Measurements from ENCODE around the gene MAPKAP1. TPM values are rescaled to one million over a fixed set of nuclear protein-coding genes. Genes with fewer than 3 reads are reported as not detected.

The MAPKAP1 gene
- total RNA-seq, 4 donors from 2014 or later = 46.7 to 63.0 (median 57.9) TPM

DNA sequence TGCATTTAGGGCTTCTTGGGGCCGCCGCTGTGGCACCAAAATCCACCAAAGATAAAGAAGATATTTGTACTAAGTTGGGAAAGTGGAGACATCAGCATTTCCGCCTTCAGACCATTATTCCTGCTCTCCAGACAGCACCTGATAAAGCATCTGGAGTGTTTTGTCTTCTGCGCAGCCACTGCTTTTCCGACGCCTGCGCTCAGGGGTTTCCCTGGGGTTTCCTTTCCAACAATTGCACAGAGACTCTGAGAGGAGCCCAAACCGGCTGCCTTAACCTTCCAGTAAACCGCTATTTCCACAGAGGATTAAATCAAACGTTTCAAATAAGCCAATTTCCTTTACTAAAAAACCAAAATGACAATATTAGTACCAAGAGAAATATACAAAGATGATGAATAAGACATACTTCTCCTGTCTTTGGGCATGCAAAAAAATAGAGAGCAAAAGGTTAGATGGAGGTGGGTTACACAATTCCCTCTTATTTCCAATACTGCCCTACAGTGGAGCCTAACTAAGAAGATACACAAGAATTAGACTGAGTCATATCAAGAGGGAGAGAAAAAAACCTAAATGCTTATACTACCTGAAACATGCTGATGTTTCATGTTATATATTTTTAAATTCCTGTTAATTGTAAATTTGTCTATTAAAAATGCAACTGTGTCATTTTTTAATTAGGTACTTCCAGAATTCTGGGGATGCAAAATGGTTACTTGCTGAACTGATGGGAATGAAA lies 98.4 kb downstream of the MAPKAP1 start:
- intact Hi-C loops (cut with DNase I; ENCODE audit: low total_unique reads) = no loop called here
- no peak for TF ChIP-seq POLR2A (IDR thresholded peaks at IDR 0.05)
- TF ChIP-seq CTCF (IDR thresholded peaks at IDR 0.05) = no peak

DNA sequence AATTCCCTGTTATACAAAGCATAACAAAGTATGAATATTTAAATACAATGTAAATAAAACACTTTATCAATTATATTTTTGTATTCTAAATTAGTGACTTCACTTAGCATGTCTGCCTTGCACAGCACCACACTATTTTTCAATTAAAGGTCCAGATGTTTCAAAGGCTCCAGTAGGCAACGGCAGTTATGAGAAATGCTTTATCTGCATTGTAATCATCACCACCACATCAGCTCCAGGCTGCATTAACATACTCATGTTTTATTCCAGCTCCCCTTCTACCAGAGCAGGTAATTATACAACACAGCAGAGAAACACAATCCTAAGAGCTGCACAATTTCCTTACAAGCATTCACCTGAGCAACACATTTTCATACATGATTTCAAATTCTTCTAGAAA lies 102.8 kb downstream of the MAPKAP1 start:
- H3K4me3 ChIP-seq (ENCODE audit: low read depth, poor library complexity, severe bottlenecking) = no peak overlapping the region
- no peak for DNase-seq (ENCODE audit: low spot score in 2 of 2)
- intact Hi-C loops (cut with DNase I; ENCODE audit: low total_unique reads) = no loop called here
- no peak for TF ChIP-seq CTCF (IDR thresholded peaks at IDR 0.05)
- no peak for TF ChIP-seq POLR2A (IDR thresholded peaks at IDR 0.05)
- 37 to 51% methylated on average over 1 of the region's 1 CpG for WGBS, 2 donors

More for the DNA sequence above, 98.4 kb downstream of the MAPKAP1 start:
- H3K4me3 ChIP-seq (ENCODE audit: low read depth, poor library complexity, severe bottlenecking) = no peak overlapping the region
- WGBS, 2 donors = 78 to 79% methylated on average over 10 of the region's 10 CpGs
- no peak for DNase-seq (ENCODE audit: low spot score in 2 of 2)

- H3K4me3 ChIP-seq (ENCODE audit: low read depth, poor library complexity, severe bottlenecking) = no peak overlapping the region
- intact Hi-C loops (cut with DNase I; ENCODE audit: low total_unique reads) = no loop called here
- no peak for TF ChIP-seq POLR2A (IDR thresholded peaks at IDR 0.05)
- no peak for TF ChIP-seq CTCF (IDR thresholded peaks at IDR 0.05)
- no peak for DNase-seq (ENCODE audit: low spot score in 2 of 2)
- WGBS, 2 donors = 93% methylated on average over 4 of the region's 4 CpGs
Measured at GRCh38 chr9:125603478-125604021, 103.5 kb downstream of the MAPKAP1 start.

- H3K4me3 ChIP-seq (ENCODE audit: low read depth, poor library complexity, severe bottlenecking) = no peak overlapping the region
- TF ChIP-seq POLR2A (IDR thresholded peaks at IDR 0.05) (no peak), CTCF (IDR thresholded peaks at IDR 0.05) (no peak)
- DNase-seq (ENCODE audit: low spot score in 2 of 2) = no peak
- intact Hi-C loops (cut with DNase I; ENCODE audit: low total_unique reads) = no loop called here
- WGBS, 2 donors = 98% methylated on average over 7 of the region's 7 CpGs
Measured at GRCh38 chr9:125601961-125602360, 105.0 kb downstream of the MAPKAP1 start.

DNA sequence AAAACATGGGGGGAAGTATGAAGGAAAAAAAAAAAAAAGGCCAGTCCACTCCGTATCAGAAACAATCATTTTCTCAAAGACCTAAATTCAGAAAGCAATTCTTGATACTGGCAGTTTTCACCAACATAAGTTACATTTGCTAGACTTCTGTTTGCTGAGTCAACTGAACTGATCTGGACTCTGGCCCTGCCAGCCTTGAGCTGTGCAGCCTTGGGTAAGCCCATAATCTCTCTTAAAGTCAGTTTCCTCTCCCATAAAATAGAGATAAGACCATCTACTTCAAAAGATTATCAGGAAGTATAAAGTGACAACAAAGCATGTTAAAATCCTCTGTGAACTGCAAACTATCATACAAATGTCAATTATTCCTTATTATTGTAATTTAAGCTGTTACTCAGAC lies 106.8 kb downstream of the MAPKAP1 start:
- WGBS, 2 donors = 89 to 95% methylated on average over 1 of the region's 1 CpG
- TF ChIP-seq CTCF (IDR thresholded peaks at IDR 0.05) = no peak
- TF ChIP-seq POLR2A (IDR thresholded peaks at IDR 0.05) = no peak
- DNase-seq (ENCODE audit: low spot score in 2 of 2) = no peak
- no peak overlapping the region for H3K4me3 ChIP-seq (ENCODE audit: low read depth, poor library complexity, severe bottlenecking)
- intact Hi-C loops (cut with DNase I; ENCODE audit: low total_unique reads) = no loop called here
